ENCODE measurements around the gene DYNLL2. TPM values are rescaled to one million over a fixed set of nuclear protein-coding genes. Genes with fewer than 3 reads are reported as not detected.

Gene DYNLL2
- total and polyA plus RNA-seq, 9 of the 15 experiments (the other 6 are each of a cell fraction or from before 2014, with no cell fraction given): 1.8 to 24.5 (median 13.0) TPM

- 0 out of 2 replicates have a peak, but pooled peaks have one; percentile 14 for TF ChIP-seq ATF4 (CRISPR knock-in tag; IDR thresholded peaks at IDR 0.05)
- TF ChIP-seq CTCF (IDR thresholded peaks at IDR 0.05 in 2 of 3, conservative IDR thresholded peaks at IDR 0.05 in 1 of 3; ENCODE audit: insufficient read depth in 2 of 3, low read depth in 1 of 3, low read length in 3 of 3): peak in 2 of 3 experiments; percentile 10 to 31; a peak in 1 of 6 replicates
- no peak for TF ChIP-seq TCF3 (CRISPR knock-in tag; IDR thresholded peaks at IDR 0.05)
- peak; percentile 20; the same call in 1 of the 2 replicates for TF ChIP-seq EP400 (IDR thresholded peaks at IDR 0.05)
- no peak for TF ChIP-seq RNF219 (CRISPR knock-in tag; IDR thresholded peaks at IDR 0.05)
- TF ChIP-seq CREB3 (tag; conservative IDR thresholded peaks at IDR 0.05; ENCODE audit: low read depth): no peak
- no peak for TF ChIP-seq SMAD4 (CRISPR knock-in tag; conservative IDR thresholded peaks at IDR 0.05)
- no peak for TF ChIP-seq PHTF2 (CRISPR knock-in tag; IDR thresholded peaks at IDR 0.05)
- TF ChIP-seq CREM (IDR thresholded peaks at IDR 0.05; ENCODE audit: low read depth): peak; percentile 75
- no peak for TF ChIP-seq ZNF79 (CRISPR knock-in tag; IDR thresholded peaks at IDR 0.05; ENCODE audit: low read depth)
- no peak for TF ChIP-seq FOXM1 (IDR thresholded peaks at IDR 0.05; ENCODE audit: low read depth)
- TF ChIP-seq FOXM1 (CRISPR knock-in tag; IDR thresholded peaks at IDR 0.05; ENCODE audit: low read depth): 0 out of 2 replicates have a peak, but pooled peaks have one; percentile 64
- TF ChIP-seq ZNF184 (CRISPR knock-in tag; IDR thresholded peaks at IDR 0.05): no peak
- peak in 1 of 2 experiments; percentile 96; a peak in 3 of 4 replicates for TF ChIP-seq NONO (IDR thresholded peaks at IDR 0.05; ENCODE audit: low read depth in 2 of 2, low read length in 1 of 2)
- no peak for TF ChIP-seq FOXA1 (IDR thresholded peaks at IDR 0.05; ENCODE audit: borderline replicate concordance)
- TF ChIP-seq KLF10 (CRISPR knock-in tag; IDR thresholded peaks at IDR 0.05): no peak
- TF ChIP-seq ZBTB9 (CRISPR knock-in tag; IDR thresholded peaks at IDR 0.05): 0 out of 2 replicates have a peak, but pooled peaks have one; percentile 48
- no peak for TF ChIP-seq ILK (tag; IDR thresholded peaks at IDR 0.05; ENCODE audit: borderline replicate concordance, low read depth)
Measured at GRCh38 chr17:58083491-58084316, 485 bp downstream of the DYNLL2 start (continued).
